PC-3 (cell line): ENCODE results near the gene NLGN1. TPM values are rescaled to one million over a fixed set of nuclear protein-coding genes. Genes with fewer than 3 reads are reported as not detected.
A peak's percentile ranks its signal among the peaks of the same experiment; 100 is the strongest.

Source experiments
- ATAC-seq: fragments of 200-7000 bp; cut with Tn5 transposase; 2 replicates; pipeline ENCODE4 v1.9.1; 2020; ENCODE audit warnings: mild to moderate bottlenecking, moderate library complexity
- BruUV-seq: library from RNA; stranded (reverse); fragments of 400-500 nt; replicated peaks from 2 replicates; lab custom pipeline; 2021; lab: Mats Ljungman, UMichigan
- CTCF ChIA-PET: fragments of 300-600 bp; sonication (Branson Sonifier 250); formaldehyde crosslinking; loops from one replicate; lab custom pipeline; 2022; ENCODE audit warnings: antibody characterized with exemption; lab: Charles Lee
- POLR2A ChIA-PET: fragments of 300-600 bp; sonication (Branson Sonifier 250); formaldehyde crosslinking; loops from one replicate; lab custom pipeline; 2022; ENCODE audit warnings: antibody characterized with exemption; ENCODE audit not compliant: unreplicated experiment; lab: Charles Lee
- DNase-seq: peaks from one replicate; pipeline ENCODE4 v3.0.0-alpha.2; 2015
- H2AFZ ChIP-seq: fragments of 300-600 bp; sonication (generic); 2 replicates; pipeline ENCODE4 v1.6.0; 2016; ENCODE audit warnings: antibody characterized with exemption, low read length
- H3F3A ChIP-seq: fragments of 300-600 bp; sonication (generic); one replicate; pipeline ENCODE4 v1.6.0; 2017; ENCODE audit warnings: antibody characterized with exemption, low read length, control low read depth, mild to moderate bottlenecking; ENCODE audit not compliant: unreplicated experiment
- H3K27ac ChIP-seq: fragments of 300-600 bp; sonication (generic); 2 replicates; pipeline ENCODE4 v1.5.1; 2016; ENCODE audit warnings: mild to moderate bottlenecking, low read length
- H3K27me3 ChIP-seq: fragments of 300-600 bp; sonication (generic); 2 replicates; pipeline ENCODE4 v1.6.1; 2016; ENCODE audit warnings: low read length, mixed read lengths
- H3K36me3 ChIP-seq: fragments of 300-600 bp; sonication (generic); 2 replicates; pipeline ENCODE4 v1.6.1; 2016; ENCODE audit warnings: low read depth, mixed run types, low read length, mixed read lengths
- H3K4me1 ChIP-seq: fragments of 300-600 bp; sonication (generic); 2 replicates; pipeline ENCODE4 v1.5.1; 2016; ENCODE audit warnings: low read length; ENCODE audit not compliant: insufficient read depth
- H3K4me2 ChIP-seq: fragments of 300-600 bp; sonication (generic); 2 replicates; pipeline ENCODE4 v1.6.0; 2016; ENCODE audit warnings: low read length
- H3K4me3 ChIP-seq: fragments of 300-600 bp; sonication (generic); 2 replicates; pipeline ENCODE4 v1.5.1; 2016; ENCODE audit warnings: mild to moderate bottlenecking, low read length, mixed read lengths
- H3K79me2 ChIP-seq: fragments of 300-600 bp; sonication (generic); 2 replicates; pipeline ENCODE4 v1.6.1; 2017; ENCODE audit warnings: low read length, mixed read lengths
- H3K9ac ChIP-seq: fragments of 300-600 bp; sonication (generic); 2 replicates; pipeline ENCODE4 v1.6.0; 2016; ENCODE audit warnings: mild to moderate bottlenecking, low read length
- H3K9me2 ChIP-seq: fragments of 300-600 bp; sonication (generic); replicated peaks from 2 replicates; pipeline ENCODE4 v1.6.1; 2016; ENCODE audit warnings: mixed run types, low read length, mixed read lengths
- H3K9me3 ChIP-seq: fragments of 300-600 bp; sonication (generic); 2 replicates; pipeline ENCODE4 v1.6.1; 2016; ENCODE audit warnings: low read length, mixed read lengths
- H4K20me1 ChIP-seq: fragments of 300-600 bp; sonication (generic); 2 replicates; pipeline ENCODE4 v1.6.1; 2016; ENCODE audit warnings: low read length, mixed read lengths
- EZH2 ChIP-seq: fragments of 300-600 bp; sonication (generic); IDR thresholded peaks from one replicate; pipeline ENCODE4 v1.6.1; 2017; ENCODE audit warnings: antibody characterized with exemption, mild to moderate bottlenecking, low read length; ENCODE audit not compliant: unreplicated experiment
- EZH2phosphoT487 ChIP-seq: fragments of 300-600 bp; sonication (generic); IDR thresholded peaks from 2 replicates; pipeline ENCODE4 v1.6.1; 2018; ENCODE audit warnings: mild to moderate bottlenecking, antibody characterized with exemption, low read length, borderline replicate concordance
- intact Hi-C: fragments of 100-400 bp; cut with micrococcal nuclease; formaldehyde crosslinking; loops from 2 replicates; pipeline ENCODE4 v1.9.0; 2023
- total RNA-seq: library from RNA; depleted of rRNA; stranded (reverse); fragments of >200 nt; gene quantifications from 2 replicates; pipeline ENCODE4 v1.2.3, GENCODE V29; 2014
- TF ChIP-seq, protein P1 (sequence below): fragments of 300-600 bp; sonication (generic); conservative IDR thresholded peaks from 2 replicates; pipeline ENCODE4 v1.5.1; 2017; ENCODE audit warnings: antibody characterized with exemption, low read depth, mild to moderate bottlenecking, low read length

The NLGN1 gene
- total RNA-seq, 1 experiment from 2014 or later, result 0.77 TPM

DNA sequence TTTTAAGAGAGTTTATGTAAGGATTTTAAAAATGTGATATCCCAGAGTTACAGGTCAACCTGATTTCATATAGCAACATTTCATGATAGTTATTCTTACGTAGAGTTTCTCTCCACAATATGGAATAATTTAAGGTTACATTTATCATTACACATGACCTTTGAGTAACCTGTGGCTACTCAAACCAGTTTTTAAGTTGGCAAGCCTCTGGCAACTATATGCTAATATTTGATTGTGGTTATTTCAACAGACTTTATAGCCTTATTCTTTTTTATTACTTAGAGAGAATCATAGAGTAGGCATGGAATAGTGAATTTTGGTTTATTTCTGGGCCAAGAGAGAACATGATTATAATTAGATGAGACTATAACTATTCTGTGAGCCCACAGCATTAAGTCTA is 504.9 kb downstream of the NLGN1 start:
- intact Hi-C loops, result no loop called here

DNA sequence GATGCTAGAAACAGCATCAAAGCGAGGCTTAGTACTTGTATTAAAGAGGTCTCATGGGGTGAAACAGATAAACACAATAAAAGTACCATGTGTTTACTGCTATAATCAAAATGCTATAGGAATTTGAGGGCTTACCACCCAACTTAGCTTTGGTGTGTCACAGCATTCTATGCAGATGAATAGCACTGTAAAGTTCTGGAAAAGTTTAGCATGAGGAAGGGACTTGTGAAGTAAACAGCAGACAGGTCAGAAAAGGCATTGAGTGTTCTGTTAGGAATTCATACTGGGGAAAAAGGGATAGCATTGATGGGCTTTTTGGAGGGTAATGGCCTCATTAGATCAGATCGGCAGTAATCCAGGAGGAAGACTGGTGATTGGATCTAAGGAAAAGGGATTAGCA is 505.3 kb downstream of the NLGN1 start:
- Histone ChIP-seq H3K27ac (peak overlapping the region; percentile 46), H2AFZ (no peak overlapping the region), H3K4me3 (no peak overlapping the region), H3K79me2 (no peaks in the 10 kb centered on the region), H3K36me3 (no peaks in the 10 kb centered on the region), H3K9ac (no peak overlapping the region), H3K9me3 (no peaks in the 10 kb centered on the region), H4K20me1 (no peaks in the 10 kb centered on the region), H3K27me3 (no peaks in the 10 kb centered on the region), H3K4me2 (peak overlapping the region; percentile 11; the same call in 1 of the 2 replicates), H3K9me2 (no peaks in the 10 kb centered on the region), H3K4me1 (peaks cover 18% of the 10 kb centered on the region), H3F3A (no peaks in the 10 kb centered on the region)
- intact Hi-C loops, result no loop called here
- peak; percentile 58 for ATAC-seq
- TF ChIP-seq, protein P1, sequence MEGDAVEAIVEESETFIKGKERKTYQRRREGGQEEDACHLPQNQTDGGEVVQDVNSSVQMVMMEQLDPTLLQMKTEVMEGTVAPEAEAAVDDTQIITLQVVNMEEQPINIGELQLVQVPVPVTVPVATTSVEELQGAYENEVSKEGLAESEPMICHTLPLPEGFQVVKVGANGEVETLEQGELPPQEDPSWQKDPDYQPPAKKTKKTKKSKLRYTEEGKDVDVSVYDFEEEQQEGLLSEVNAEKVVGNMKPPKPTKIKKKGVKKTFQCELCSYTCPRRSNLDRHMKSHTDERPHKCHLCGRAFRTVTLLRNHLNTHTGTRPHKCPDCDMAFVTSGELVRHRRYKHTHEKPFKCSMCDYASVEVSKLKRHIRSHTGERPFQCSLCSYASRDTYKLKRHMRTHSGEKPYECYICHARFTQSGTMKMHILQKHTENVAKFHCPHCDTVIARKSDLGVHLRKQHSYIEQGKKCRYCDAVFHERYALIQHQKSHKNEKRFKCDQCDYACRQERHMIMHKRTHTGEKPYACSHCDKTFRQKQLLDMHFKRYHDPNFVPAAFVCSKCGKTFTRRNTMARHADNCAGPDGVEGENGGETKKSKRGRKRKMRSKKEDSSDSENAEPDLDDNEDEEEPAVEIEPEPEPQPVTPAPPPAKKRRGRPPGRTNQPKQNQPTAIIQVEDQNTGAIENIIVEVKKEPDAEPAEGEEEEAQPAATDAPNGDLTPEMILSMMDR, result no peak
- TF ChIP-seq EZH2phosphoT487, result no peak
- no peak for TF ChIP-seq EZH2
- no TSS peak for BruUV-seq
- ChIA-PET CTCF (no interaction called here), POLR2A (no interaction called here)
- peak; percentile 52 for DNase-seq

More for the DNA sequence above, 504.9 kb downstream of the NLGN1 start:
- Histone ChIP-seq H3K36me3 (no peaks in the 10 kb centered on the region), H3K27me3 (no peaks in the 10 kb centered on the region), H3K4me3 (no peak overlapping the region), H4K20me1 (no peaks in the 10 kb centered on the region), H3K4me2 (peak overlapping the region; percentile 11; the same call in 1 of the 2 replicates), H3F3A (no peaks in the 10 kb centered on the region), H3K27ac (peak overlapping the region; percentile 46), H3K9ac (no peak overlapping the region), H3K79me2 (no peaks in the 10 kb centered on the region), H3K4me1 (peaks cover 18% of the 10 kb centered on the region), H2AFZ (no peak overlapping the region), H3K9me2 (no peaks in the 10 kb centered on the region), H3K9me3 (no peaks in the 10 kb centered on the region)
- BruUV-seq, result no TSS peak
- DNase-seq, result peak; percentile 47
- no peak for TF ChIP-seq EZH2phosphoT487
- TF ChIP-seq EZH2, result no peak
- TF ChIP-seq, protein P1, result no peak
- ChIA-PET CTCF (no interaction called here), POLR2A (interaction anchor here (0.6 kb wide), 1 partner anchor 13 kb away, joined by 3 read pairs; no protein-coding TSS in a partner anchor)
- ATAC-seq, result peak; percentile 83

DNA sequence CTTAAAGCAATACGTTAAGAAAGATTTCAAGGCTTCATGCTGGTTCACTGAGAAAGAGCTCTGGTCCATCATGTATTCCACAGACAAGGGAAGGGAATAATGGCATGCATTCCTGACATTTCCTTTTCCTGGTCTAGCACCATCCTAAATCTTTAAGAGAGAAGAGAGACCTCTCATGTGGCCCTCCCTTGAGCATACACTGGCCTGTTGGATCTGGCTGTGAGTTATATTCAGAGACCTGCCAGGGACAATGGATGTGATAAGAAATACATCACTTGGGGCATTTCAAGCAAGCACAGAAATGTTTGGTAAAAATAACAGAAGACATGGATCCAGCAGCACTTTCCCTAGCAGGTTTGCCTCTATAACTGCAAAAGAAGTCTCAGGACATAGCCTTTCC is 507.8 kb downstream of the NLGN1 start:
- H3K79me2 ChIP-seq, result no peaks in the 10 kb centered on the region
- no peak overlapping the region for H3K27ac ChIP-seq
- BruUV-seq, result no TSS peak
- TF ChIP-seq EZH2phosphoT487, result no peak
- TF ChIP-seq, protein P1, result no peak
- H3K4me1 ChIP-seq, result peaks cover 18% of the 10 kb centered on the region
- H3K9me2 ChIP-seq, result no peaks in the 10 kb centered on the region
- no peak overlapping the region for H3K4me3 ChIP-seq
- no peaks in the 10 kb centered on the region for H3K9me3 ChIP-seq
- intact Hi-C loops, result no loop called here
- ATAC-seq (no peak), DNase-seq (no peak)
- H3K4me2 ChIP-seq, result no peak overlapping the region
- H3K36me3 ChIP-seq, result no peaks in the 10 kb centered on the region
- H3K9ac ChIP-seq, result no peak overlapping the region
- no peaks in the 10 kb centered on the region for H4K20me1 ChIP-seq
- no peak overlapping the region for H2AFZ ChIP-seq
- no peaks in the 10 kb centered on the region for H3F3A ChIP-seq
- CTCF ChIA-PET, result no interaction called here
- POLR2A ChIA-PET, result no interaction called here
- no peaks in the 10 kb centered on the region for H3K27me3 ChIP-seq
